ENCODE data around the gene ITGA1. TPM values are rescaled to one million over a fixed set of nuclear protein-coding genes. Genes with fewer than 3 reads are reported as not detected.
"Not testable (repeated sequence)": the region's sequence is repeated elsewhere in the genome, so short reads cannot be mapped to it uniquely, and the experiment has no call there.

ITGA1 gene
- total and polyA plus RNA-seq, 4 donors, result 17.8 to 152 (median 98.5) TPM

- Histone ChIP-seq H3K36me3 (ENCODE audit: control insufficient read depth in 1 of 2, insufficient read depth in 2 of 2, low read length in 1 of 2) (no peaks in the 10 kb centered on the region), H3K27ac (ENCODE audit: low read depth in 1 of 2, low read length in 2 of 2) (no peak overlapping the region), H3K4me3 (ENCODE audit: low read length in 2 of 2) (no peak overlapping the region), H3K4me1 (ENCODE audit: control insufficient read depth in 1 of 2, insufficient read depth in 2 of 2, low read length in 2 of 2) (peaks cover 3% of the 10 kb centered on the region in 2 donors), H3K9me3 (ENCODE audit: control insufficient read depth, low read length) (no peaks in the 10 kb centered on the region), H3K27me3 (ENCODE audit: control insufficient read depth in 1 of 2, insufficient read depth in 2 of 2, low read length in 1 of 2) (no peaks in the 10 kb centered on the region)
- ATAC-seq (ENCODE audit: low FRiP score) (no peak), DNase-seq (no peak)
- 92 to 93% methylated on average over 5 of the region's 5 CpGs for WGBS, 2 donors
- intact Hi-C loops (cut with DNase I), result no loop called here
Measured at GRCh38 chr5:52861368-52861767, 73.7 kb downstream of the ITGA1 start.

- Histone ChIP-seq H3K27ac (ENCODE audit: low read depth in 1 of 2, low read length in 2 of 2) (peak overlapping the region; percentile 48 to 57), H3K36me3 (ENCODE audit: control insufficient read depth in 1 of 2, insufficient read depth in 2 of 2, low read length in 1 of 2) (no peaks in the 10 kb centered on the region), H3K27me3 (ENCODE audit: control insufficient read depth in 1 of 2, insufficient read depth in 2 of 2, low read length in 1 of 2) (no peaks in the 10 kb centered on the region), H3K4me1 (ENCODE audit: control insufficient read depth in 1 of 2, insufficient read depth in 2 of 2, low read length in 2 of 2) (peaks cover 3% of the 10 kb centered on the region in 2 donors), H3K9me3 (ENCODE audit: control insufficient read depth, low read length) (no peaks in the 10 kb centered on the region), H3K4me3 (ENCODE audit: low read length in 2 of 2) (no peak overlapping the region)
- 13 to 14% methylated on average over 2 of the region's 2 CpGs for WGBS, 2 donors
- DNase-seq (no peak), ATAC-seq (ENCODE audit: low FRiP score) (no peak)
- intact Hi-C loops (cut with DNase I), result no loop called here
Measured at GRCh38 chr5:52863715-52864290, 76.1 kb downstream of the ITGA1 start.

GRCh38 chr5:52864371-52864770, 76.7 kb downstream of the ITGA1 start:
- Histone ChIP-seq H3K27ac (ENCODE audit: low read depth in 1 of 2, low read length in 2 of 2) (no peak overlapping the region), H3K36me3 (ENCODE audit: control insufficient read depth in 1 of 2, insufficient read depth in 2 of 2, low read length in 1 of 2) (no peaks in the 10 kb centered on the region), H3K4me1 (ENCODE audit: control insufficient read depth in 1 of 2, insufficient read depth in 2 of 2, low read length in 2 of 2) (peaks cover 3% of the 10 kb centered on the region in 2 donors), H3K27me3 (ENCODE audit: control insufficient read depth in 1 of 2, insufficient read depth in 2 of 2, low read length in 1 of 2) (no peaks in the 10 kb centered on the region), H3K9me3 (ENCODE audit: control insufficient read depth, low read length) (no peaks in the 10 kb centered on the region), H3K4me3 (ENCODE audit: low read length in 2 of 2) (no peak overlapping the region)
- DNase-seq (no peak), ATAC-seq (ENCODE audit: low FRiP score) (no peak)
- intact Hi-C loops (cut with DNase I), result no loop called here
- 1 to 3% methylated on average over 2 of the region's 2 CpGs for WGBS, 2 donors

- WGBS, 2 donors, result 17 to 25% methylated on average over 3 of the region's 3 CpGs
- no peaks in the 10 kb centered on the region for H3K36me3 ChIP-seq (ENCODE audit: control insufficient read depth in 1 of 2, insufficient read depth in 2 of 2, low read length in 1 of 2)
- H3K27me3 ChIP-seq (ENCODE audit: control insufficient read depth in 1 of 2, insufficient read depth in 2 of 2, low read length in 1 of 2), result no peaks in the 10 kb centered on the region
- intact Hi-C loops (cut with DNase I), result no loop called here
- no peaks in the 10 kb centered on the region for H3K9me3 ChIP-seq (ENCODE audit: control insufficient read depth, low read length)
- no peak overlapping the region for H3K4me3 ChIP-seq (ENCODE audit: low read length in 2 of 2)
- no peak for ATAC-seq (ENCODE audit: low FRiP score)
- H3K27ac ChIP-seq (ENCODE audit: low read depth in 1 of 2, low read length in 2 of 2), result no peak overlapping the region
- peaks cover 0 to 3% of the 10 kb centered on the region in 2 donors for H3K4me1 ChIP-seq (ENCODE audit: control insufficient read depth in 1 of 2, insufficient read depth in 2 of 2, low read length in 2 of 2)
- no peak for DNase-seq
Measured at GRCh38 chr5:52864884-52865283, 77.2 kb downstream of the ITGA1 start.

- ATAC-seq (ENCODE audit: low FRiP score); H3K4me1 ChIP-seq (ENCODE audit: control insufficient read depth in 1 of 2, insufficient read depth in 2 of 2, low read length in 2 of 2); H3K36me3 ChIP-seq (ENCODE audit: control insufficient read depth in 1 of 2, insufficient read depth in 2 of 2, low read length in 1 of 2); H3K27ac ChIP-seq (ENCODE audit: low read depth in 1 of 2, low read length in 2 of 2); H3K9me3 ChIP-seq (ENCODE audit: control insufficient read depth, low read length); intact Hi-C loops (cut with DNase I); H3K4me3 ChIP-seq (ENCODE audit: low read length in 2 of 2); H3K27me3 ChIP-seq (ENCODE audit: control insufficient read depth in 1 of 2, insufficient read depth in 2 of 2, low read length in 1 of 2); DNase-seq: not testable (repeated sequence)
- WGBS, 2 donors, result 93 to 97% methylated on average over 2 of the region's 2 CpGs
Measured at GRCh38 chr5:52865991-52866390, 78.3 kb downstream of the ITGA1 start.

GRCh38 chr5:52867809-52868208, 80.1 kb downstream of the ITGA1 start:
- H3K27me3 ChIP-seq (ENCODE audit: control insufficient read depth in 1 of 2, insufficient read depth in 2 of 2, low read length in 1 of 2), result no peaks in the 10 kb centered on the region
- no peak overlapping the region for H3K4me3 ChIP-seq (ENCODE audit: low read length in 2 of 2)
- peaks cover 3 to 4% of the 10 kb centered on the region in 2 donors for H3K4me1 ChIP-seq (ENCODE audit: control insufficient read depth in 1 of 2, insufficient read depth in 2 of 2, low read length in 2 of 2)
- ATAC-seq (ENCODE audit: low FRiP score) (no peak), DNase-seq (peak in 1 of 2 donors; percentile 43)
- H3K27ac ChIP-seq (ENCODE audit: low read depth in 1 of 2, low read length in 2 of 2), result no peak overlapping the region
- no peaks in the 10 kb centered on the region for H3K36me3 ChIP-seq (ENCODE audit: control insufficient read depth in 1 of 2, insufficient read depth in 2 of 2, low read length in 1 of 2)
- H3K9me3 ChIP-seq (ENCODE audit: control insufficient read depth, low read length), result no peaks in the 10 kb centered on the region
- WGBS, 2 donors, result 28 to 33% methylated on average over 2 of the region's 2 CpGs
- intact Hi-C loops (cut with DNase I), result no loop called here

- Histone ChIP-seq H3K4me3 (ENCODE audit: low read length in 2 of 2) (no peak overlapping the region), H3K4me1 (ENCODE audit: control insufficient read depth in 1 of 2, insufficient read depth in 2 of 2, low read length in 2 of 2) (peaks cover 0 to 4% of the 10 kb centered on the region in 2 donors), H3K27me3 (ENCODE audit: control insufficient read depth in 1 of 2, insufficient read depth in 2 of 2, low read length in 1 of 2) (no peaks in the 10 kb centered on the region), H3K27ac (ENCODE audit: low read depth in 1 of 2, low read length in 2 of 2) (no peak overlapping the region), H3K36me3 (ENCODE audit: control insufficient read depth in 1 of 2, insufficient read depth in 2 of 2, low read length in 1 of 2) (no peaks in the 10 kb centered on the region), H3K9me3 (ENCODE audit: control insufficient read depth, low read length) (no peaks in the 10 kb centered on the region)
- intact Hi-C loops (cut with DNase I), result no loop called here
- 84 to 90% methylated on average over 2 of the region's 2 CpGs for WGBS, 2 donors
- ATAC-seq (ENCODE audit: low FRiP score), result no peak
- DNase-seq, result no peak
Measured at GRCh38 chr5:52868417-52868816, 80.7 kb downstream of the ITGA1 start.

- no peak for DNase-seq
- Histone ChIP-seq H3K36me3 (ENCODE audit: control insufficient read depth in 1 of 2, insufficient read depth in 2 of 2, low read length in 1 of 2) (no peaks in the 10 kb centered on the region), H3K27me3 (ENCODE audit: control insufficient read depth in 1 of 2, insufficient read depth in 2 of 2, low read length in 1 of 2) (no peaks in the 10 kb centered on the region), H3K4me1 (ENCODE audit: control insufficient read depth in 1 of 2, insufficient read depth in 2 of 2, low read length in 2 of 2) (peaks cover 0 to 4% of the 10 kb centered on the region in 2 donors), H3K9me3 (ENCODE audit: control insufficient read depth, low read length) (no peaks in the 10 kb centered on the region), H3K27ac (ENCODE audit: low read depth in 1 of 2, low read length in 2 of 2) (no peak overlapping the region), H3K4me3 (ENCODE audit: low read length in 2 of 2) (no peak overlapping the region)
- no peak for ATAC-seq (ENCODE audit: low FRiP score)
- intact Hi-C loops (cut with DNase I), result no loop called here
- WGBS, 2 donors, result 91 to 93% methylated on average over 4 of the region's 4 CpGs
Measured at GRCh38 chr5:52869391-52869790, 81.7 kb downstream of the ITGA1 start.

- Histone ChIP-seq H3K9me3 (ENCODE audit: control insufficient read depth, low read length) (no peaks in the 10 kb centered on the region), H3K4me1 (ENCODE audit: control insufficient read depth in 1 of 2, insufficient read depth in 2 of 2, low read length in 2 of 2) (peaks cover 0 to 4% of the 10 kb centered on the region in 2 donors), H3K4me3 (ENCODE audit: low read length in 2 of 2) (no peak overlapping the region), H3K27me3 (ENCODE audit: control insufficient read depth in 1 of 2, insufficient read depth in 2 of 2, low read length in 1 of 2) (no peaks in the 10 kb centered on the region), H3K27ac (ENCODE audit: low read depth in 1 of 2, low read length in 2 of 2) (peak overlapping the region in 1 of 2 donors; percentile 45), H3K36me3 (ENCODE audit: control insufficient read depth in 1 of 2, insufficient read depth in 2 of 2, low read length in 1 of 2) (no peaks in the 10 kb centered on the region)
- DNase-seq (peak in 1 of 2 donors; percentile 64), ATAC-seq (ENCODE audit: low FRiP score) (peak; percentile 75)
- intact Hi-C loops (cut with DNase I), result no loop called here
- 3 to 8% methylated on average over 1 of the region's 1 CpG for WGBS, 2 donors
Measured at GRCh38 chr5:52870448-52870847, 82.7 kb downstream of the ITGA1 start.

Data from aorta (tissue), 5 donors.